ENCODE results near the gene CEP95. TPM values are rescaled to one million over a fixed set of nuclear protein-coding genes. Genes with fewer than 3 reads are reported as not detected.

Gene CEP95
- total and polyA plus RNA-seq, 2 of the 13 experiments (the other 11 are each of a cell fraction or from before 2014, with no cell fraction given), result 65.9 to 68.8 TPM

DNA sequence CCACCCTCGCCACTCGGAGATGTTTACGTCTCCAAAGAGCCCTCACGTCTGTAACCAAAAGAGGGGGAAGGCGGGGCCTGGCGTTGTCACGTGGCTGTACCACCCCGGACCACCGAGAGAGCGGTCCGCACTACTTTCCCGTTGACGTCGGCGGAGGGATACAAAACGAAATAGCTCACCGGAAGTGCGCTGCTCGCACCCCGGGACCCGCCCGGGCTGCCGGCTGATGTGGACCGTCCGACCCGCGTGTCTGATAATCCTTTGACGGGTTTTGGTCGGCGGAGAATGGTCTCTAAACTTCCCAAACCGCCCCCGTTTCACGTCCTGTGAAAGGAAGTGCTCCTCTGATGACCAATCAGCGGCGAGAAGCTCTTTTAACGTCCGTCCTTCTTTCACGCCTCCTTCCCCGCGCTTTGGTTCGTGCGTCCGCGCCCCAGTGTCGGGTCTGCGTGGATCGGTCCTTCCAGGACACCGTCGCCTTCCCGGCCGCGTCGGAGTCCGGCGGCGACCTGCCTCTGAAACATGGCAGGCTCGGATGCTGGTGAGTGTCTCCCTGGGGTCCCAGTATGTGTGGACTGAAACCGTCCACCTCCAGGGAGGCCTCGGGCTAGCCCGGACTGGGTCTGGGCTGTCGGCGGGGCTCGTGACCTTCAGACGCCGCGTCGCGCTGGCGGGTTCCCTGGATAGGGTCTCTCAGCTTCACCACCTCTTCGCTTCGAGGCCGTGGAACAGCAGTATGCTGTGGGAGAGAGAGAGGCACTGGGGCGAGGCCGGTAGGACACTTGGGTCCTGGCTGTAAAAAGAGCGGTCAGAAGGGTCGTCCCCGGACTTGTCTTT, at the start of gene CEP95 (continued):
- TF ChIP-seq SSRP1 (CRISPR knock-in tag; IDR thresholded peaks at IDR 0.05) (no peak), FLYWCH1 (CRISPR knock-in tag; IDR thresholded peaks at IDR 0.05) (no peak), ZNF75D (CRISPR knock-in tag; IDR thresholded peaks at IDR 0.05; ENCODE audit: borderline replicate concordance) (no peak), ZNF782 (CRISPR knock-in tag; IDR thresholded peaks at IDR 0.05; ENCODE audit: borderline replicate concordance) (peak; percentile 80; the same call in 1 of the 2 replicates), ZNF292 (CRISPR knock-in tag; IDR thresholded peaks at IDR 0.05; ENCODE audit: borderline replicate concordance, low read depth) (no peak), NCOR1 (IDR thresholded peaks at IDR 0.05; ENCODE audit: borderline replicate concordance, low read length) (peak; percentile 73; the same call in 1 of the 2 replicates), HIVEP1 (CRISPR knock-in tag; IDR thresholded peaks at IDR 0.05) (peak; percentile 86), ZNF207 (IDR thresholded peaks at IDR 0.05; ENCODE audit: borderline replicate concordance) (no peak), HNRNPK (IDR thresholded peaks at IDR 0.05; ENCODE audit: low read depth, low read length, poor library complexity, severe bottlenecking) (no peak), ZNF367 (CRISPR knock-in tag; IDR thresholded peaks at IDR 0.05; ENCODE audit: borderline replicate concordance) (no peak), CBX1 (IDR thresholded peaks at IDR 0.05; ENCODE audit: low read depth) (peak; percentile 66), MED1 (CRISPR knock-in tag; IDR thresholded peaks at IDR 0.05) (peak; percentile 72)
- TF ChIP-seq, protein P1, sequence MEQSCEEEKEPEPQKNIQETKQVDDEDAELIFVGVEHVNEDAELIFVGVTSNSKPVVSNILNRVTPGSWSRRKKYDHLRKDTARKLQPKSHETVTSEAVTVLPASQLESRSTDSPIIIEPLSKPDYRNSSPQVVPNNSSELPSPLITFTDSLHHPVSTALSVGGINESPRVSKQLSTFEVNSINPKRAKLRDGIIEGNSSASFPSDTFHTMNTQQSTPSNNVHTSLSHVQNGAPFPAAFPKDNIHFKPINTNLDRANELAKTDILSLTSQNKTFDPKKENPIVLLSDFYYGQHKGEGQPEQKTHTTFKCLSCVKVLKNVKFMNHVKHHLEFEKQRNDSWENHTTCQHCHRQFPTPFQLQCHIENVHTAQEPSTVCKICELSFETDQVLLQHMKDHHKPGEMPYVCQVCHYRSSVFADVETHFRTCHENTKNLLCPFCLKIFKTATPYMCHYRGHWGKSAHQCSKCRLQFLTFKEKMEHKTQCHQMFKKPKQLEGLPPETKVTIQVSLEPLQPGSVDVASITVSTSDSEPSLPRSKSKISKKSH (CRISPR knock-in tag; IDR thresholded peaks at IDR 0.05; ENCODE audit: borderline replicate concordance), result peak; percentile 73
- TF ChIP-seq, protein P2, sequence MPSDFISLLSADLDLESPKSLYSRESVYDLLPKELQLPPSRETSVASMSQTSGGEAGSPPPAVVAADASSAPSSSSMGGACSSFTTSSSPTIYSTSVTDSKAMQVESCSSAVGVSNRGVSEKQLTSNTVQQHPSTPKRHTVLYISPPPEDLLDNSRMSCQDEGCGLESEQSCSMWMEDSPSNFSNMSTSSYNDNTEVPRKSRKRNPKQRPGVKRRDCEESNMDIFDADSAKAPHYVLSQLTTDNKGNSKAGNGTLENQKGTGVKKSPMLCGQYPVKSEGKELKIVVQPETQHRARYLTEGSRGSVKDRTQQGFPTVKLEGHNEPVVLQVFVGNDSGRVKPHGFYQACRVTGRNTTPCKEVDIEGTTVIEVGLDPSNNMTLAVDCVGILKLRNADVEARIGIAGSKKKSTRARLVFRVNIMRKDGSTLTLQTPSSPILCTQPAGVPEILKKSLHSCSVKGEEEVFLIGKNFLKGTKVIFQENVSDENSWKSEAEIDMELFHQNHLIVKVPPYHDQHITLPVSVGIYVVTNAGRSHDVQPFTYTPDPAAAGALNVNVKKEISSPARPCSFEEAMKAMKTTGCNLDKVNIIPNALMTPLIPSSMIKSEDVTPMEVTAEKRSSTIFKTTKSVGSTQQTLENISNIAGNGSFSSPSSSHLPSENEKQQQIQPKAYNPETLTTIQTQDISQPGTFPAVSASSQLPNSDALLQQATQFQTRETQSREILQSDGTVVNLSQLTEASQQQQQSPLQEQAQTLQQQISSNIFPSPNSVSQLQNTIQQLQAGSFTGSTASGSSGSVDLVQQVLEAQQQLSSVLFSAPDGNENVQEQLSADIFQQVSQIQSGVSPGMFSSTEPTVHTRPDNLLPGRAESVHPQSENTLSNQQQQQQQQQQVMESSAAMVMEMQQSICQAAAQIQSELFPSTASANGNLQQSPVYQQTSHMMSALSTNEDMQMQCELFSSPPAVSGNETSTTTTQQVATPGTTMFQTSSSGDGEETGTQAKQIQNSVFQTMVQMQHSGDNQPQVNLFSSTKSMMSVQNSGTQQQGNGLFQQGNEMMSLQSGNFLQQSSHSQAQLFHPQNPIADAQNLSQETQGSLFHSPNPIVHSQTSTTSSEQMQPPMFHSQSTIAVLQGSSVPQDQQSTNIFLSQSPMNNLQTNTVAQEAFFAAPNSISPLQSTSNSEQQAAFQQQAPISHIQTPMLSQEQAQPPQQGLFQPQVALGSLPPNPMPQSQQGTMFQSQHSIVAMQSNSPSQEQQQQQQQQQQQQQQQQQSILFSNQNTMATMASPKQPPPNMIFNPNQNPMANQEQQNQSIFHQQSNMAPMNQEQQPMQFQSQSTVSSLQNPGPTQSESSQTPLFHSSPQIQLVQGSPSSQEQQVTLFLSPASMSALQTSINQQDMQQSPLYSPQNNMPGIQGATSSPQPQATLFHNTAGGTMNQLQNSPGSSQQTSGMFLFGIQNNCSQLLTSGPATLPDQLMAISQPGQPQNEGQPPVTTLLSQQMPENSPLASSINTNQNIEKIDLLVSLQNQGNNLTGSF (CRISPR knock-in tag; IDR thresholded peaks at IDR 0.05), result no peak; the same call in none of the 2 replicates
- TF ChIP-seq, protein P3, sequence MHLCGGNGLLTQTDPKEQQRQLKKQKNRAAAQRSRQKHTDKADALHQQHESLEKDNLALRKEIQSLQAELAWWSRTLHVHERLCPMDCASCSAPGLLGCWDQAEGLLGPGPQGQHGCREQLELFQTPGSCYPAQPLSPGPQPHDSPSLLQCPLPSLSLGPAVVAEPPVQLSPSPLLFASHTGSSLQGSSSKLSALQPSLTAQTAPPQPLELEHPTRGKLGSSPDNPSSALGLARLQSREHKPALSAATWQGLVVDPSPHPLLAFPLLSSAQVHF (CRISPR knock-in tag; IDR thresholded peaks at IDR 0.05), result peak; percentile 59; the same call in 1 of the 2 replicates
- TF ChIP-seq, protein P4, sequence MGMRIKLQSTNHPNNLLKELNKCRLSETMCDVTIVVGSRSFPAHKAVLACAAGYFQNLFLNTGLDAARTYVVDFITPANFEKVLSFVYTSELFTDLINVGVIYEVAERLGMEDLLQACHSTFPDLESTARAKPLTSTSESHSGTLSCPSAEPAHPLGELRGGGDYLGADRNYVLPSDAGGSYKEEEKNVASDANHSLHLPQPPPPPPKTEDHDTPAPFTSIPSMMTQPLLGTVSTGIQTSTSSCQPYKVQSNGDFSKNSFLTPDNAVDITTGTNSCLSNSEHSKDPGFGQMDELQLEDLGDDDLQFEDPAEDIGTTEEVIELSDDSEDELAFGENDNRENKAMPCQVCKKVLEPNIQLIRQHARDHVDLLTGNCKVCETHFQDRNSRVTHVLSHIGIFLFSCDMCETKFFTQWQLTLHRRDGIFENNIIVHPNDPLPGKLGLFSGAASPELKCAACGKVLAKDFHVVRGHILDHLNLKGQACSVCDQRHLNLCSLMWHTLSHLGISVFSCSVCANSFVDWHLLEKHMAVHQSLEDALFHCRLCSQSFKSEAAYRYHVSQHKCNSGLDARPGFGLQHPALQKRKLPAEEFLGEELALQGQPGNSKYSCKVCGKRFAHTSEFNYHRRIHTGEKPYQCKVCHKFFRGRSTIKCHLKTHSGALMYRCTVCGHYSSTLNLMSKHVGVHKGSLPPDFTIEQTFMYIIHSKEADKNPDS (CRISPR knock-in tag; IDR thresholded peaks at IDR 0.05), result peak; percentile 92
- TF ChIP-seq, protein P5, sequence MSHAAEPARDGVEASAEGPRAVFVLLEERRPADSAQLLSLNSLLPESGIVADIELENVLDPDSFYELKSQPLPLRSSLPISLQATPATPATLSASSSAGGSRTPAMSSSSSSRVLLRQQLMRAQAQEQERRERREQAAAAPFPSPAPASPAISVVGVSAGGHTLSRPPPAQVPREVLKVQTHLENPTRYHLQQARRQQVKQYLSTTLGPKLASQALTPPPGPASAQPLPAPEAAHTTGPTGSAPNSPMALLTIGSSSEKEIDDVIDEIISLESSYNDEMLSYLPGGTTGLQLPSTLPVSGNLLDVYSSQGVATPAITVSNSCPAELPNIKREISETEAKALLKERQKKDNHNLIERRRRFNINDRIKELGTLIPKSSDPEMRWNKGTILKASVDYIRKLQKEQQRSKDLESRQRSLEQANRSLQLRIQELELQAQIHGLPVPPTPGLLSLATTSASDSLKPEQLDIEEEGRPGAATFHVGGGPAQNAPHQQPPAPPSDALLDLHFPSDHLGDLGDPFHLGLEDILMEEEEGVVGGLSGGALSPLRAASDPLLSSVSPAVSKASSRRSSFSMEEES (CRISPR knock-in tag; IDR thresholded peaks at IDR 0.05), result peak; percentile 72

All from HepG2 (cell line).